Measurements from ENCODE around the gene PRKAB1. TPM values are rescaled to one million over a fixed set of nuclear protein-coding genes. Genes with fewer than 3 reads are reported as not detected.

Gene PRKAB1
- total and polyA plus RNA-seq, 2 experiments from 2014 or later: 16.3 to 31.0 TPM

- no peaks in the 10 kb centered on the region for H3K27me3 Mint-ChIP-seq (ENCODE audit: insufficient read depth, low read depth, poor library complexity)
- Histone ChIP-seq H3K27me3 (ENCODE audit: insufficient read depth) (no peaks in the 10 kb centered on the region), H3K79me2 (replicated peaks; ENCODE audit: insufficient read depth) (no peaks in the 10 kb centered on the region), H3K4me1 (ENCODE audit: insufficient read depth) (no peaks in the 10 kb centered on the region), H3K4me3 (no peak overlapping the region), H3K27ac (ENCODE audit: low read depth) (no peak overlapping the region), H4K20me1 (replicated peaks; ENCODE audit: insufficient read depth) (no peaks in the 10 kb centered on the region), H3K4me2 (no peak overlapping the region), H3F3A (replicated peaks; ENCODE audit: low read depth) (no peaks in the 10 kb centered on the region), H3K36me3 (ENCODE audit: insufficient read depth) (no peaks in the 10 kb centered on the region), H2AFZ (no peak overlapping the region), H3K9me2 (ENCODE audit: insufficient read depth) (peaks cover 9% of the 10 kb centered on the region; the same call in 1 of the 2 replicates)
- no peak overlapping the region for H3K4me3 Mint-ChIP-seq
- H3K27ac Mint-ChIP-seq: no peak overlapping the region
- no peaks in the 10 kb centered on the region for H3K9me3 Mint-ChIP-seq
- no peaks in the 10 kb centered on the region for H3K4me1 Mint-ChIP-seq
- TF ChIP-seq EZH2 (IDR thresholded peaks at IDR 0.05; ENCODE audit: low read depth, unreplicated experiment): no peak
- no peak for TF ChIP-seq JUNB (IDR thresholded peaks at IDR 0.05; ENCODE audit: unreplicated experiment)
- no peak for TF ChIP-seq EZH2phosphoT487 (IDR thresholded peaks at IDR 0.05; ENCODE audit: unreplicated experiment)
- no peak for TF ChIP-seq ZNF462 (CRISPR knock-in tag; IDR thresholded peaks at IDR 0.05)
- TF ChIP-seq REST (IDR thresholded peaks at IDR 0.05; ENCODE audit: unreplicated experiment): no peak
- DNase-seq (ENCODE audit: low spot score) (no peak), ATAC-seq (no peak)
- no peaks in the 10 kb centered on the region for H3K36me3 Mint-ChIP-seq (ENCODE audit: low read depth)
Measured at GRCh38 chr12:119645535-119646059, 22.3 kb upstream of the PRKAB1 start.

Data from GM23338 (cell line).